ENCODE data around the gene STON2.

Gene STON2

DNA sequence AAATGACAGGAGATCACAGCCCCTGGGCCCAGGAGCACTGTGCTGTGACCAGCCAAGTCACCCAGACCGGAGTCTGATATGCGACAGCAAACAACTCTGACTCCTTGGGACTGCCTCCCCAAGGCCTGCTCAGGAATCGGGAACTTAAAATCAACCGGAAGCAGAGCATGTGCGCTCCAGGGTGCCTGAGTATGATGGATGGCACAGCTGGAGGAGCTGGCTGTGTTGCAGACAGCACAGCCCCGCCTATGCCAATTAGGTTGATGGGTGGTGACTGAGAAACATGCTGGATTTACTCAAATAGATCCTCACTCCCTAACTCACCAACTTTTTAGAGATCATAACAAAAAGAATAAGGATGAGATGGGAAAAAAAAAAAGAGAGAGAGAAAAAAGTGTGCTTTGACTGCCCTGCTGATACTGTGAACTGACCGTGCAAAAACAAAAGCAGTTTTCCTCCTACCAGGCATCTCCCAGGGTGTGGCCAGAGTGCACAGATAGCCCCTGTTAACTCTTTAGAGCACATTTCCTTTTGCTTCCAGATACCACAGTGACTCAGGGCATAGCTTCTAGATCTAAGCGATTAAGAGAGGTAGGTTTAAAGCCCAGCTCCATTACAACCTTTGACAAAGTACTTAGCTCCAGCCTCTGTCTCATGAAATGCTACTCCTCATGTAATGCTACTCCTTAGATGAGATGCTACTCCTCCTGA is 27.4 kb upstream of the STON2 start:
- intact Hi-C loops (cut with DNase I): no loop called here

DNA sequence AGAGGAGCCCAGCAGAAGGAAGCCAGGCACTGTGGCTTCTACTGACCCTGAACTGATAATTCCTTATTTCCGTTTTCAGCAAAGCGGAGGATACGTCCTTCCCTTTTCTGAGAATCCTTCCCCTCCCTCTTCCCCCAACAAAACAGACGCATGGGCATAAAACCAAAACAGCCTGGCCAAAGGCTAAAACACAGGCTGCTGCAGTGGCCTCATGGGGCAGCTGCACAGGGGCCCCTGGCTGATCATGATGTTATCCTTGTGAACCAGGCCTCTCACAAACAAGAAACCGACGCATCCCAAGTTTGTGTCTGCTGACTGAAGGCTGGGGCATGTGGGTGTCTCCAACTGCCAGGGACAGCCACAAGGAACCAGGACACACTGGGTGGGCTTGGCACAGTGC is 23.4 kb upstream of the STON2 start:
- intact Hi-C loops (cut with DNase I): no loop called here
- DNase-seq: peak in 13 of 42 donors; percentile 9 to 52 (median 21)

More for the DNA sequence above, 27.4 kb upstream of the STON2 start:
- no peak for DNase-seq

DNA sequence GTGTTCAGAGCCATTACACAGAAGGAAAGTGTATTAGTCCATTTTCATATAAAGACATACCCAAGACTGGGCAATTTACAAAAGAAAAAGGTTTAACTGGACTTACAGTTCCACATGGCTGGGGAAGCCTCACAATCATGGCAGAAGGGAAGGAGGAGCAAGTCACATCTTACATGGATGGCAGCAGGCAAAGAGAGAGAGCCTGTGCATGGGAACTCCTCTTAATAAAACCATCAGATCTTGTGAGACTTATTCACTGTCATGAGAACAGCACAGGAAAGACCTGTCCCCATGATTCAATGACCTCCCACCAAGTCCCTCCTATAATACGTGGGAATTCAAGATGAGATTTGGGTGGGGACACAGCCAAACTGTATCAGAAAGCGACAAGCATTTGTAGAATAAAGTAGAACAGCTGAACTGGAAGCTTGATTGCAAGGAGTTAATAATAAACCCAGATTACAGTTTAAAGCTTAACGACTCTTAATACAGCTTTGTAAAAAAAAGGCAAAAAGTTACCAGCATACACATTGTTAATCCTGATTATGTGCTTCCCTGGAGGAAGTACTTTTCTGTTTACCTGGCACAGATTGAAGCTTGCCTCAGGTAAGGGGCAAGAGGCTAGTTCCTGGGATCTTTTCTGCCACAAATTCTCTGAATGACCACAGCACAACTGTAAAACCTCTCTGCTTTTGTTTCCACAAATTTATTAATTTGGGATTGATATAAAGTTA is 18.1 kb upstream of the STON2 start:
- intact Hi-C loops (cut with DNase I): no loop called here
- DNase-seq: no peak

DNA sequence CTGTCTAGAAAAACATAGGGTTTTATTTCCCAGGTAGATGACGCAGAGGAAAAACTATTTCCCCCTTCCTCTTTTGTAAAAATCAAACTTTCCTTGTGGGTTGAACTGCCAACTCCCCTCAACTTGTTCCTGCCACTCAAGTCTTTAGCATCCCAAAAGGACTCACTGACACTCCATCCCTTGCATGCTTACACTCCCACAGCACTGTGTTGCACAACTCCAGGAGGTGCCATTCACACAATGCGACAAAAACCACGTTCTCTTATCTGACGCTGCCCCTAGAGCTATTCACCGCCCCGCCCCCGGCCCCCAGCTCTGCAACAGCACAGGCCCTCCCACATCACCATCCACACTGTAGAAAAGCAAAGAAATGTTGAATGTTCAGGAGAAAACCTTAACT is 16.9 kb upstream of the STON2 start:
- intact Hi-C loops (cut with DNase I): no loop called here
- DNase-seq: no peak

DNA sequence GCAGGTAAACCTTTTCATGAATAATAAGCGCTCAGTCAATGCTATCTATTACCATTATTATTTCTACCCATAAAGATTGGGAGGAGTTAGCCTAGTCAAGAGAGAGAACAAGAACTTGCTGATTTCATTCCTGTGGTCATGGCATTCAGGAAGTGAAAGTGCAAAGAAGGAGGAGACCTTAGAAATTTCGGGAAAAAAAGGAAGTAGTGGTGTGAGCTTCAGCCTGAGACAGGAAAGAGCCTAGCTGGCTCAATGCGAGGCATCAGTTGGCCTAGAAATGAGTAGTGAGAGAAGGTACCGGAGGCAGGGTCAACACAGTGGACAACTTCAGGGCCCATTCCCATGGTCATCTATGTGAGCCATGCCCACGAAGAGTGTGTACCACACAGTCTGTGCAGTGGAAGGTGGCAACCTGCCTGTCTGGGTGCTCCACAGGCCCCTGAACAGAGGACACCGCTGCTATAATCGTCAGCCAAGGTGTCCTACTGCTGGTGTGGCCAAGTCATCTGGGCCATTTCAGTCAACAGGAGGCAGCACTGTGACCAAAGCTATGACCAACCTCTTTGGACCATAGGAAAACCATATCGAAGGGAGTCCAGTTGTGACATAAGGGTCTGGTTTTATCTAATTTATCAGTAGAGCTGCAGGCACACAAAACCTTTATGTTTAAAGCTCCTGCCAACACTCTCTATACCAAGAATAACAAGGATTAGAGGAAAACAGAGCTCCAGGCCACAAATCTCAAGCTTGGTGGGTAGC is 16.2 kb upstream of the STON2 start:
- peak in 5 of 42 donors; percentile 11 to 43 (median 23) for DNase-seq
- intact Hi-C loops (cut with DNase I): no loop called here

DNA sequence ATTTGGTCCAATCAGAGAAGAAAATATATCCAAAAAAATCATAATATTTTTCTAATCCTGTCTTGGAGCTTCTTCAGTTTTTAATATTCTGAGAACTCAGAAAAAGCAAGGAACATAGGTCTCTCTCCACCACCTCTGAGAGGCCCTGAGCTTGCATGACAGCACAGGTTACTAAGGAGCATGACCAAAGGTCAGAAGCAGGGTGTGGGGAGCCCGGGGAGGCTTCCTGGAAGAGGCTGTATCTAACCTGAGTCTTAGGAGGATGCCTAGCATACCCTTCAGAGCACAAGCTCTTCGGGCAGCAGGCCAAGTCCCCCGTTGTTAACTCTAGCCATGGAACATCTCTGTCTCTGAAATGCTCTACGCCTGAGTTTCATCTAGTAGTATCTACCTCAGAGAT is 15.7 kb upstream of the STON2 start:
- no peak for DNase-seq
- intact Hi-C loops (cut with DNase I): no loop called here

DNA sequence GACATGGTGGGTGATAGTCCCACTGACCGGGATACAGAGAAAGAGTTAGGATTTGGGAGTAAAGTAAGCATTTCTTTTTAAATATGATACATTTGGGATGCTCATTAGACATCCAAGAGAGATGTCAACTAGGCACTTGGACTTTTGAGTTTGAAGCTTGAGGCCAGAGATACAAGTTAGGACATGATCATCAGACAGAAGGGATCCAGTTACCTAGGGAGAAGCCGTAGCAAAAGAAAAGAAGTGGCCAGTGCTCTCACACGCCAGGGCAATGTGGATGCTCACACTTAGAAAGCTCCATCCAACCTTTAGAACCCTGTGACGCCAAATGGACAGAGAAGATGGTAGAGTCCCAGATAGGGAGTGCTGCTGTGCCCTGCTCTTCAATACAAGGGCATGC is 14.0 kb upstream of the STON2 start:
- intact Hi-C loops (cut with DNase I): no loop called here

DNA sequence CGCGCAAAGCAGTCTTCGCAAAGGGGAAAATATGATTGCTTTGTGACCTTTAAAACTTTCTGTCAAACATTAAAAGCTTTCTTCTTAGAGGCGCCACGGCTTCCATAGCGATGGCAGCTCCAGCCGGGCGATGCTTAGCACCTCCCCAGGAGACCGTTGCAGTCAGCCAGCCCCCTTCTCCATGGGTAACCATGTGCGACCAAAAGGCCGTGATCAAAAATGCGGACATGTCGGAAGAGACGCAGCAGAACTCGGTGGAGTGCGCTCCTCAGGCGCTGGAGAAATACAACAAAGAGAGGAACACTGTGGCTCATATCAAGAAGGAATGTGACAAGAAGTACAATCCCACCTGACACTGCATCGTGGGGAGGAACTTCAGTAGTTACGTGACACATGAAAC is 12.7 kb upstream of the STON2 start:
- intact Hi-C loops (cut with DNase I): no loop called here
- DNase-seq: no peak

More for the DNA sequence above, 14.0 kb upstream of the STON2 start:
- DNase-seq: no peak

DNA sequence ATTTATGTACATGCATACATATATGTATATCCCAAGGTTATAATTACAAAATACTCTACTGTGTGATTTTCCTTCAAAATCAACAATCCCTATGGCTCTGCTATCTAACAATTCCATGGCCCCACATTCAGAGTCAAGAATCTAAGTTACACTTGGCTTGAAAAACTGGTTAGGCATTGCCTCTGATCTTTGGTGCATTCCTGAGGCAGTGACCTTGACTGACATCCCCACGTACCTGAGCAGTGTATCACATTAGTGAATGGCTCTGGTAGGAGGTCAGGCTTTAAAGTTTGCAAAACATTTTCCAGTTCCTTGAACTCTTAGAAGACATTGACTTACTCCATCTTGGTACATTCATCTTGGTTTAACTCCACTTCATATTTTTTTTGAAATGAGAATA is 8.5 kb upstream of the STON2 start:
- DNase-seq: no peak
- intact Hi-C loops (cut with DNase I): no loop called here

DNA sequence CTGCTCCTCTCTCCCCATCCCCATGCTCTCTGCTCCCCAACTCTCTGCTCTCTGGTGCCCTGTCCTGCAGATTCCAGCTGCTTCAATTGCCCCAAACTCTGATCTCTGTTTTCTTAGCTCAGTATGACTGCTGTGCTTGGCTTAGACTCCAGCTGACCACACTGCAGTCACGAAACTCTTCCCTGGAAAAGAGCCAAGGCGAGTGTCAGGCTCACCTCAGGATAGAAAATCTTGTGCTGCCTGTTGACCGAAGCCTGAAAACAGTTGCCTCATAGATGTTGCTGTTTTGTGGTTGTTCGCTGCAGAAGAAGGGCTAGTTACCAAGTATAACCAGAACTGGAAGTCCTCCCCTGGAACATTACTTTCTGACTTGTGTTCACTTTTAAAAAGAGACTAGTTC is 6.7 kb upstream of the STON2 start:
- intact Hi-C loops (cut with DNase I): no loop called here
- no peak for DNase-seq

DNA sequence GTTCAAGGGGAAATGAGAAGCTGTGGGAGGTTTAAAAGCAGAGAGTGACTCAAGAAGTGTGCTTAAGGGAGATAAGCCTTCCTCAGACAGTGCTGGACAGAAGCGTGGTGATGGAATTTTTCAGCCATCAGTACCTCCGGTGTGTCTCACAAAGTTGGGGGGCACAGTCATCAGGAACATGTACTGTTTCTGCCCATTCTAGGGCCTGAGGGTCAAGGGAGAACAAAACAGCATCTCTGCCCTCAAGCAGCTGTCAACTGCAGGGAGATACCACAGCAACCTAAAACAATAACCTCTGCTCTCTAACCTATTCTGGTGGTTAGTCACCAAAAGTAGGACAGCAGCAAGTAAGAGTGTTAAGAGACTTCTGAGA is 2.0 kb upstream of the STON2 start:
- intact Hi-C loops (cut with DNase I): no loop called here
- no peak for DNase-seq

DNA sequence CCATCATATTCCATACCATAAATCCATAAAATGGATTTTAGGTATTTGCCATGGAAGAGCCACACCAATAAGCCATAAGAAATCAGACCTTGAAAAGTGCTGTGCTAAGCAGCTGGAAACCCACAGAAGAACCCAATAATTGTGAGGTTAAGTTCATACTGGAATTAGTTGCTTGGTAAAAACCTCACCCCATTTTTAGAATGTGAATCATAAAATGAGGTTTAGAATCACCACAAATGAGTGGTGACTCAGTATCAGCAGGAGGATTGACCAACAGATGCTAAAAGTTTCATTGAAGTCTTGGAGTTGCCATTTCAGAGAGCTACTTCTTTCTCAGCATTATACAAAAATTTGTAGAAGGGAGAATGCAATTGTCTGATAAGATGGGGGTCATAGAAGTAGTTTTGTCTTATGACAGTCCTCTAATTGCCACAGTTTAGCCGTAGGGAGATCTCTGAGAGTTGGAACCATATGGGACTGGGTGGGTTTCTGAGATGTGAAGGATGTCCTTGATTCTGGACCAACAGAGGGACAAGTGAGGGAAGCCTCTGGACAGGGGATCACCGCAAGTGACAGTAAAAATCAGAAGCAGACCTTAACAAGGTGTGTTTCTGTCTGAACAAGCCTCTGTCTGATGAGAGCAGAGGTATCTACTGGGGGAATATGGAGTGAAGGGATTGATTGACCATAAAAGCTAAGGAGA is 1.4 kb upstream of the STON2 start:
- intact Hi-C loops (cut with DNase I): no loop called here

DNA sequence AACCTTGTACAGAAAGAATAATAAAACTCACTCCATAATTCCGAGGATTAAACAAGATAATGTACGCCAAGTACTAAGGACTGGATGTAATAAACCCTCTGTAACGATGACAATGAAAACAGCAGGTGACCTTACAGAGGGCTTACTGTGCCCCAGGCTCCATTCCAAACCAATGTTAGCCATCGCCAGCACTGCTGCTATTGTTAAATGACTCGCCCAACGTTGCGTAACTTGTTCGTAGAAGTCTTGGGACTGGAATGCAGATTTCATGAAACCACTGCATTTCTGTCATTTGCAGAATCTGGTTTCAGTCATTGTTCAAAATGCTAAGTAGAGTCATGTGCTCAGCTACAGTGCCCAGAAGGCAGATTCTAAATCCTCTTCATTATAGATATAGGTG is 728 bp upstream of the STON2 start:
- intact Hi-C loops (cut with DNase I): no loop called here

More for the DNA sequence above, 1.4 kb upstream of the STON2 start:
- DNase-seq: no peak

DNA sequence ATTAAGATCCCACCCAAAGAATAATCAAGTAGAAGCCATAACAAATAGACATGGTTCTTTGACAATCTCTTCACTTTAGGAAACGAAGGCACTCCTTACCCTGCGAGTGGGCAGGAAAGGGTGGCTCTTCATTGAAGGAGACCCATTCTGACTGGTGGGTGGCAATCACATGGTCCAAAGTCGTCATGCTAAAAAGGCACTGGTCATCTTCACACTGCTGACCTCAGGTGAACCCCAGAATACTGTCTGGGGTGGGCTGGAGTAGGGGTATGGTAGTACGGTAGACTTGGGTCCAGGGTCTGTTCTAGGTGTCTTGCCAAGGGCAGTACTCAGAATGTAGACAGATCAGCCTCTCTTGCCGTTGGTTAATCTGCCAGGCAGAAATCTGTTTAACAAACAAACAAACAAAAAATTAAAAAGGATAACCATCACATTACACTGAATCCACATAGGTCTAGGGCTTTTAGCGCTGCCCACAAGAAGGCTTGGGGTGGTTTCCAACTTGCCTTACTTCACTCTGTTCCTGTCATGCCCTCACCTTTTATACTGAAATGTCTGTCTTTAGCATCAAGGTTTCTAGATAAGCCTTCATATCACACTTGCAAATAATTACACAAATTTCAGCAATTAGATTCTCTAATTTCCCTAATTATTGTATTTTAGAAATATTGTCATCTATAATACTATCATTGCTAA is 1.8 kb downstream of the STON2 start:
- intact Hi-C loops (cut with DNase I): no loop called here

More for the DNA sequence above, 728 bp upstream of the STON2 start:
- DNase-seq: peak in 3 of 42 donors; percentile 26 to 60 (median 32)

DNA sequence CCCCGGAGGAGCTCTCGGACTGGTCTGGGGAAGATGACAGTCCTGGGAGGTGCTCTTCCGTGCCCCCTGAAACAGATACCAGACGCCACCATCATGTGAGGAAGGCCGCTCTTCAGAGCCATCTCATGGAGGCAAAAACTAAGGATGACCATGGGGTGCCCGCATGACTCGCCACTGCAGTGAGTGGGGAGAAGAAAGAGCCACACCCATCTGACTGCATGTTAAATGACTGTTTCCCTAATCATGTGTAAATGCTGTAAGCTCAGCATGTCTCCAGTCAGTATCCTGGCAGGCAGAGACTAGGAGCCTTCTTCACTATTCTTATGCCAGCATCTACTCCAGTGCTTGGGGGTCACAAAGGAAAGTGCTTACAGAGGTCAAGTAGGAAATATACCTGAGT is 4.0 kb downstream of the STON2 start:
- intact Hi-C loops (cut with DNase I): no loop called here
- DNase-seq: no peak

More for the DNA sequence above, 1.8 kb downstream of the STON2 start:
- DNase-seq: no peak

DNA sequence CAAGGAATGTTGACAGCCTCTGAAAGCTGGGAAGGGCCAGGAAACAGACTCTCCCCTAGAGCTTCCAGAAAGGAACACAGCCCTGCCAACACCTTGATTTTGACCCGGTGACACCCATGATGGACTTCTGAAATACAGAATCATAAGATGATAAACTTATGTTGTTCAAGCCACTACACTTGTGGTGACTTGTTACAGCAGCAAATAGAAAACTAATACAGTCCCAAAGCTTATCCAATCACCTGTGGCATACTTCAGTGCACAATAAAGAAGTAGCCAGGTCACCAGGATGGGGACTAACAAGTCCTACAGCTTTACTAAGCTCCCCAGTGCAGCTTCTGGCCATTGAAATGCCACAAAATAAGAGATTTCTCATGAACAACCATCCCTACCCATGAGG is 5.4 kb downstream of the STON2 start:
- DNase-seq: no peak
- intact Hi-C loops (cut with DNase I): no loop called here

DNA sequence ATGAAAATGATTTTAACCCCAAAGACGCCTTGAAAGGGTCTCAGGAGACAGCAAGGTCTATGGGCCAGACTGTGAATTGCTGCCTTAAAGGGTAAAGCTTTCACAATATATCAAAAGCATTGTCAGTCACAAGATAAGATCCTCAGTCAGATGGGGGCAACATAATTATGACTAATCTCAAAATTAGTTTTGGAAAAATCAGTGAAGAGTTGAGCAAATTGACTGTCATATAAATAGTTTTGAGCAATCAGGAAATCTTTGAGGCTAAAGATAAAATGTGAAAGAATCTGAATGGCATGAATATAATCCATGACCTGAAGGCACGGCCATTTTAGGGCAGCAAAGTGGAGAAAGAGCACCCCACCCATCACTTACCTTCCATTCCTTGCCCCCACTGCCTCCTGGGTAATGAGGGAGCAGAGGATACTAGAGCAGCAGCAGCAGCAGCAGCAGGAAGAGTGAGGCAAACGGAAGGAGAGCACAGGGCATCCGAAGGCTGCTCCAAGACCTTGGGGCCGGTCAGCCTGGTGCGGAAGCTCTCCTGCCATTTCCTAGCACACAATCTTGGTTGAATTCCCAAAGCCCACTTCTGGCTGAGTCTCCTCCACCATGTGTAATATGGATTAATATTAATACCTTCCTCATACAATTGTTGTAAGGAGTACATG is 7.0 kb downstream of the STON2 start:
- DNase-seq: no peak
- intact Hi-C loops (cut with DNase I): no loop called here

DNA sequence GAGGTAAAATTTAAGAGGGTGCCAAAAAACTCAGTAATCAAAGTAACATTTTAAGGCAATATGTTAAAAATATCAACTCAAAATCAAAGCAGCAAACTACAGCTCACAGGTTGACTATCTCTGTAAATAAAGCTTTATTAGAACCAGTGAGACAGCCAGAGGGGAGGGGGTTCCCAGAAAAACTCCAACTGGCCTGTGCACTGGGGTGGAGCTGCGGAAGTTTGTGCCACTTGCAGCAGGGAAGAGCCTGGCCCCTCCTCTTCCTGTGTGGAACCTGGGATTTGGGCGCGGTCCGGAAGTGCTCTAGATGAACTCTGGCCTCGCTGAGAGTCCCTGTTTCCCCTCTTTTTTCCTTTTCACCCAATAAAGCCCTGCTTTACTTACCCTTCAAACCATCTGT is 8.1 kb downstream of the STON2 start:
- no peak for DNase-seq
- intact Hi-C loops (cut with DNase I): no loop called here

All from head of caudate nucleus (tissue), 42 donors.